Stimulated activated CD4-positive, alpha-beta T cell treated with anti-CD3 and anti-CD28 coated beads, Interleukin-1b, Interleukin-23, amount 100 ng/mL, for 24 hours (primary cell): ENCODE results near the gene MAP4K4.
A peak's percentile ranks its signal among the peaks of the same experiment; 100 is the strongest.

ENCODE experiments used
- DNase-seq, 4 experiments: peaks; one replicate each; pipeline ENCODE4 v3.0.0-alpha.2; 2020; ENCODE audit warnings: low read depth in 4 of 4, low spot score in 1 of 4

MAP4K4 gene

GRCh38 chr2:101811226-101812015, 113.9 kb downstream of the MAP4K4 start:
- DNase-seq, result no peak

- no peak for DNase-seq
Observed at GRCh38 chr2:101812226-101812625, 114.7 kb downstream of the MAP4K4 start.

DNA sequence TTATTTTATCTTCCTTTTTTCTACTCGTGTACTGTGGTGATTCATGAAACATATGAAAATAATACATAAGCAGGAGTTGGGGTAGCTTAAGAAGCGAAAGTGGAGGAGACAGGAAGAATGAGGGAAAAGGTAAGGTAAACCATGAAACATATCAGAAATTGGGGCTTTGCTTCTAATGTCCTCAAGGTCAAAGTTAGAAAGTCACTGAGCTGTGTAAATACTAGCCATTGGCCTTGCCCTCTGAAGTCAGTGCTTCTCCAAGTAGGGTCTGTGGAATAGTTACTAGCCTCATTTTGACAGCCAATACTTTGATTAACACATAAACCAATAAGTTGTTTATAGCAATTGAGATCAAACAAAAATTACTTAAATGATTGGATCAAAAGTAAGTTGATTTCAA, 117.2 kb downstream of the MAP4K4 start:
- DNase-seq, result no peak

DNA sequence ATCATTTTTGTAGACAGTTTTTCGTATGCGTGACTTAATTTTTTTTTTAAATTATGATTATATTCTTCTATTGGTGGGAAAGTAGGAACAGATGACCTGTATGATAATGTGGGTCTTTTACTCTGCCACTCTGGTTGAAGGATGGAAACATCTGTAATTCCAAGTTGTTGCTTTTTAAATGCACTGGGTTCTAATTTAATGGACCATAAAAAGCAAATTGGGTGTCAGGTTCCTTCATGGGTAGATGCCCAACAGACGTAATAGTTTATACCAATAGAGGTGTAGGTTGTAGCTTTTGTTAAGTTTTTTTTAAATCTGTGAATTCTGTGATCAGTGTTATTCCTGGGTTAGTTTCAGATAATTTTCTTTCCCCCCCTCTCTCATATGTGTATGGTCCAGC, 117.6 kb downstream of the MAP4K4 start:
- DNase-seq, result no peak

DNA sequence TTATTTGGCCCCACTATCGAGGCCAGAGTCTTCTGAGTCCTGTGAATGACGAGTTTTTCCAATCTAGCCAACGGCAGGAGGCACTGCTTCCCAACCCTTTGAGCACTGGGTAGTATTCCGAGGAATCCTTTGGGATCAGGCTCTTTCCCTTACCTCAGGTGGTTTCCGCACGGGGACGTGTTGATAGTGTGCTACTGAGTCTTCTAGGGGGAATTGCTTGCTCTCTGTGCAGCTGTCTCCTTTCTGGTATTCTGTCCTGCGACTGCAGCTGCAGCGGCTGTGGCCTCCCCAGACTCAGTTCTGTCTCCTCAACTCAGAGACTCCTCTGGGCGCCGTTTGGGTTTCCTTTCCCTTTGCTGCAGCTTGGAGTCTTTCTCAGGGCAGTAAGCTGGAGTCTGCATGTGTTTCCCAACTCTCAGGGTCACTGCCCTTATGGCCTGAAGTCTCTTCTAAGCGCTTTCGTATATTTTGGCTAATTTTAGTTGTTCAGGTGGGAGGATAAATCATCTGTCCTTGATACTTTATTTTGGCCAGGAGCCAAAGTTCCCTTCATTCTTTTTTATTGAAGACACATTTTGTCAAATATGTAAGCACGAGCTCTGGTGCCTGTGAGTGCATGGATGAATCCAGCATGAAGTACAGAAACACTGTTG, 118.4 kb downstream of the MAP4K4 start:
- no peak for DNase-seq

DNA sequence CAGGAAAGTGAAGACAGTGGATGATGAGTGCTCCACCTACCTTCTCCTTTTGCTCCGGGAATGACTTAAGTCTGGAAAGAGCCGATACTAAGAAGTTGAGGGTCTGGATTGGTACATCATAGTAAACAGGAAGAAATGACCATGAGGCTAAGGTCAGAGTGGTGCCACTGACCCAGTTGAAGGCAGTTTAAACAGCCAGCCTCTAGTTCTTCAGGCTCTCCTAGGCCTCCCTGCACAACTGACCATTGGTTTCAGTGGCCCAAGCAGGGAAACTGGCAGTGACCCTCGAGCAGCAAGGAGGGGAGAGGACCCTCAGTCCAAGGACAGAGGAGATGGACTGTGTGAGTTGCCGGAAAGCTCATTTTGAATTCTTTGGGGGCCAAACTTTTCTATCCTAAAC, 119.1 kb downstream of the MAP4K4 start:
- no peak for DNase-seq

DNA sequence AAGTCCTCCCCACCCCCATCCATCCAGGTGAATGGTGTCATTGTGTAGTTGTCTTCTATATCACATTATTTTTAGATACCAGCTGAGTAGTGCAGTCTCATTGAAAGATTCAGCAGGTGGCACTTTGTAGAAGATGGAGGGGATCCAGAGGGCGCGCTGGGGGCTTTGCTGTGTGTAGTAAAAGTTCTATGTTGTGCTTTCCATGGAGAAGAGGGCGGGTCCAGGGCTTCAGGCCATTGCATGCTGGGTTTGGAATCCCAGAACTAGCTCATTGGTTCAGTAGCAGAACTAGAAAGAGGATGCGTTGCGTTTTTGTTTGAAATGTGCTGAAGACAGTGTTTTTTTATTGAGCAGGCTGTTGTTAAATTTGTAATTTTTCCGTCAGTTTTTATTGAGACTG, 120.0 kb downstream of the MAP4K4 start:
- DNase-seq, result no peak

GRCh38 chr2:101818531-101819451, 121.3 kb downstream of the MAP4K4 start:
- DNase-seq, result no peak

DNA sequence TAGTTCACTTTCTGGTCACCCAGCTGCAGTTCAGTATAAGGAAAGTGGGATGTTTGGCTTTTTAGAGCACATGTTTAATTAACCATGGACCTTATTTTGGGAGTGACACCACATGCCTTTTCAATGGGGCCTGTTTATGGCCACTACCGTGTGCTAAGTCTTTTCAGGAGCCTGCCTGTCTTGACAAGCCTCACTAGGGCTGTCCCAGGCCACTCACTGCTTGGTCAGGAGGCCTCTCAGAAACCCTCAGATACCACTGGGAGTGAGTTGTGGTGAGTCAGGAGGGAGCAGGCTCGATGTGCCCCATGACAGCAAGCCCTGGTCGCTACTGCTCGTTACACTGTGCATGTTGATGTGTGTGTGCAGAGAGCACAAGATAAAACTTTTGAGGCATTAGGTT, 123.0 kb downstream of the MAP4K4 start:
- no peak for DNase-seq

DNA sequence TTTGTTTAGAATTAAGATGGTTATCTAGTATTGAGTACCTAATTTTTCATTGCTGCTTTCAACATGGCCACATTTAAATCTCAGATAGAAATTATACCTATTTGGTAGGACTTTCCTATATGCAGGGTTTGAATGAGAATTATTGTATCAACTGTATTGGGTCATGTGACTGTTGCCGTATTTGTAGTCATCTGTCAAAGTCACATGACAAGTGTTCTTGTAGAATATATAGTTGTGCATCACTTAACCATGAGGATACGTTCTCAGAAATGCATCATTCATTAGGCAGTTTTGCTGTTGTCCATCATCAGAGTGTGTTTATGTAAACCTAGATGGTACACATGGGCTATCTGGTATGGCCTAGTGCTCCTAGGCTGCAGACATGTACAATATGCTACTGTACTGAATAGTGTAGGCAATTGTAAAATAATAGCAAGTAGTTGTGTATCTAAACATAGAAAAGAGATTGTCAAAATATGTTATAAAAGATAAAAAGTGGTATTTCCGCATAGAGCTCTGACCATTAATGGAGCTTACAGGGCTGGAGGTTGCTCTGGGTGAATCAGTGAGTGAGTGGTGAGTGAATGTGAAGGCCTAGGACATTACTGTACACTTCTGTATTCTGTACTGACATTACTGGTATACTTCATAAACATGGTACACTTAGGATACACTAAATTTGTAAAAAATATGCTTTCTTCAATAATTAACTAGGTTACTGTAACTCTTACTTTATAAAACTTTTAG, 123.7 kb downstream of the MAP4K4 start:
- DNase-seq, result no peak

GRCh38 chr2:101821828-101822458, 124.4 kb downstream of the MAP4K4 start:
- no peak for DNase-seq

- DNase-seq, result peak; percentile 25 to 59 (median 41)
Observed at GRCh38 chr2:101823347-101823791, 125.9 kb downstream of the MAP4K4 start.

DNA sequence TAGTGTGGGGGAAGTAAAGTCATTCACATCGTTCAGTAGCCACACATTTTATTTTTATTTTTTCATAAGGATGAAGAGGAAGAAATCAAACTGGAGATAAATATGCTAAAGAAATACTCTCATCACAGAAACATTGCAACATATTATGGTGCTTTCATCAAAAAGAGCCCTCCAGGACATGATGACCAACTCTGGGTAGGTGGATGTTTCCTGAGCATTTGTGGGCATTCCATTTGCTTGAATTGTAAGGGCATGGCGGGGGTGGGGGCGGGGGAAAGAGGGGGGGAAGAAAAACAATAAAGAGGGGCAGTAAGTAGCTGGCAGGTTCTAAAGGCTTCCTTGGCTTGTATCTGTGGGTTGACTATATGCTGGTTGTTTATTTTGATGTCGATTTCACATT, 126.4 kb downstream of the MAP4K4 start:
- DNase-seq, result no peak

- DNase-seq, result no peak
Observed at GRCh38 chr2:101826716-101827115, 129.2 kb downstream of the MAP4K4 start.

GRCh38 chr2:101827246-101827645, 129.7 kb downstream of the MAP4K4 start:
- no peak for DNase-seq

DNA sequence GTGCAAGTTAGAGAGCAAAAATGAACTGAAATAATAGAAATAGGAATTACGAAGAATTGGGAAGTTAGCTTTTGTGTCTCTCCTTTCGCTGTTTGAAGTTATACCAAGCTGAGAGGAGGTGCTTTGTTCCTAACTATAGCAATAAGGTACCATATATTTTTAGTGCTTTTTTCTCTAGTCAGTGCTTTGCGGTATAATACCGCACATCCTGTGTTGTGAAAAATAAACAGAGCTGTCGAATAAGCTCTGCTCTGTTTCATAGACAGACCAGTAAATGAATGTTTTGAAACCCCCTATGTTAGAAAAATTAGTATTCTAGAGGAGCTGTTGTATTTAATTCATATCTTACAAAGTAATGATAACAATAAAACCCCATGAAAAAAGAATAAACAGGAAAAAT, 130.8 kb downstream of the MAP4K4 start:
- DNase-seq, result no peak

GRCh38 chr2:101828673-101829334, 131.3 kb downstream of the MAP4K4 start:
- DNase-seq, result no peak

DNA sequence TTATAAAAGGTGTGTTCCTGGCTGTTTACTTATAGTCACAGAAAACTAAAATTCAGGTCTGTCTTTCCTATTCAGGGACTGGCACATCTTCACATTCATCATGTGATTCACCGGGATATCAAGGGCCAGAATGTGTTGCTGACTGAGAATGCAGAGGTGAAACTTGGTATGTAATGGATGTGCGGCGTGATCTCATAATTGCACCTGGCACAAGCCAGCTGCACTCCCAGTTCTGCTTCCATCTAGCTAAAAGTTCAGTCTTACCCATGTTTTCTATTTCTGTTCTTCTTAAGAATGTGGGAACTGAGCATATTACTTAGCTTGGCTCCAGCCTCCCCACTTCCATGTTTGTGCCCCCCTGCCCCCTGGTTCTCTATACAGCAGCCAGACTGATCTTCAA, 131.9 kb downstream of the MAP4K4 start:
- DNase-seq, result no peak

GRCh38 chr2:101830146-101830545, 132.6 kb downstream of the MAP4K4 start:
- DNase-seq, result no peak

DNA sequence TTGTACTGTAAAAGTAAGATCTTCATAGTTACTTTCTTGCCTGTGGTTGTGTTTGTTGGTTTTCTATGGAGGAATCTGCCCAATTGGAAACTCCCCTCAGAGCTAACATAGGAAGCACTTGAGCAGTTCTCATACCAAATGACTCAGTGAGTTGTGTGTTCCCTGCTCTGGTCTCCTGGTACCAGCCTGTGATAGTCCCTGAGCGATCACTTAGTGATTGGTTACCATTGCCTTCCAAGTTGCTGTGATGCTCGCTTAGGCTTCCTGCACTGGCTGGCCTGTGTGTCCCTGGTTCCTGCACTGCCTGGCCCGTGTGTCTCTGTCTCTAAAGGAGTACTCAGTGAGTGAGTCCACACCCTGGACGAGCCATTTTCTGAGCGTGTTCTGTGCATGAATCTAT, 133.0 kb downstream of the MAP4K4 start:
- no peak for DNase-seq
